LNCAP (cell line): ENCODE data around the gene CAPNS2.

Source experiments
- TF ChIP-seq, protein P1 (sequence below): fragments of 450-650 bp; IDR thresholded peaks from 2 replicates; pipeline ENCODE4 v1.5.1; 2017; ENCODE audit warnings: mild to moderate bottlenecking

The CAPNS2 gene

DNA sequence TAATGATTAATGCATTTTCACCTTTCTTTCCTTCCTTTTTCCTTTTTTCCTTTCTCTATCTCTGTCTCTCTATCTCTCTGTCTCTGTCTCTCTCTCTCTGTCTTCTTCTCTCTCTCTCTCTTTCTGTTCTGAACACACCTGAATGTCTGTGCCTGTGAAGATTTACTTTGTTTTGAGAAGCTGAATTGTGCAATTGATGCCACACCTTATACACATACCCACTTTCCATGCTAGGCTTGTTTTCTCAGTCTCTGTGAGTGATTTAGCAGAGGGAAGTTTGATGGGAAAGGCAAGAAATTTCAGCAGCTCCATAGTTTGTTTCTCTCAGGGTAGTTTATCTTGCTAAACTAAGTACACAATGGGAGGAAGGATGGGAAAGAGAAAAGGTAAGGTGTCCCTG is 9.3 kb upstream of the CAPNS2 start:
- TF ChIP-seq, protein P1, sequence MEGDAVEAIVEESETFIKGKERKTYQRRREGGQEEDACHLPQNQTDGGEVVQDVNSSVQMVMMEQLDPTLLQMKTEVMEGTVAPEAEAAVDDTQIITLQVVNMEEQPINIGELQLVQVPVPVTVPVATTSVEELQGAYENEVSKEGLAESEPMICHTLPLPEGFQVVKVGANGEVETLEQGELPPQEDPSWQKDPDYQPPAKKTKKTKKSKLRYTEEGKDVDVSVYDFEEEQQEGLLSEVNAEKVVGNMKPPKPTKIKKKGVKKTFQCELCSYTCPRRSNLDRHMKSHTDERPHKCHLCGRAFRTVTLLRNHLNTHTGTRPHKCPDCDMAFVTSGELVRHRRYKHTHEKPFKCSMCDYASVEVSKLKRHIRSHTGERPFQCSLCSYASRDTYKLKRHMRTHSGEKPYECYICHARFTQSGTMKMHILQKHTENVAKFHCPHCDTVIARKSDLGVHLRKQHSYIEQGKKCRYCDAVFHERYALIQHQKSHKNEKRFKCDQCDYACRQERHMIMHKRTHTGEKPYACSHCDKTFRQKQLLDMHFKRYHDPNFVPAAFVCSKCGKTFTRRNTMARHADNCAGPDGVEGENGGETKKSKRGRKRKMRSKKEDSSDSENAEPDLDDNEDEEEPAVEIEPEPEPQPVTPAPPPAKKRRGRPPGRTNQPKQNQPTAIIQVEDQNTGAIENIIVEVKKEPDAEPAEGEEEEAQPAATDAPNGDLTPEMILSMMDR, result no peak

DNA sequence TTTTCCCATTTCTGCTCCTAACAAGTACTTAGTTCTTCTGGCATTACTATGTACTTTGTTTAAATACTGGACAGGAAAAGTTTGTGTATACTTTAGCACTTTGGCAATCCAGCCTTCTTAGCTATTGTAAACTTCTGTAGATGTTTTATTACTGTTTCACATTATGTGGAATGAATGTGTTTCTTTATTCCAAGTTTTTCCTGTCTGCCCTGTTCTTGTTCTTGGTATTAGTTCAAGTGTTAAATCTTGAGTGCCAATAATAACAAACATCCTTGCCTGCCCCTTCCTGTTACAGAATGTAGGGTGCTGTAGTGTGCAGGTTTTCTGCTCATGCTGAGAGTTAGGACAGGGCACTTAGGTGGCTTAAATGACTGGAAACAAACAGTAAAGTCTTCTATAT is 7.3 kb upstream of the CAPNS2 start:
- TF ChIP-seq, protein P1, result no peak

DNA sequence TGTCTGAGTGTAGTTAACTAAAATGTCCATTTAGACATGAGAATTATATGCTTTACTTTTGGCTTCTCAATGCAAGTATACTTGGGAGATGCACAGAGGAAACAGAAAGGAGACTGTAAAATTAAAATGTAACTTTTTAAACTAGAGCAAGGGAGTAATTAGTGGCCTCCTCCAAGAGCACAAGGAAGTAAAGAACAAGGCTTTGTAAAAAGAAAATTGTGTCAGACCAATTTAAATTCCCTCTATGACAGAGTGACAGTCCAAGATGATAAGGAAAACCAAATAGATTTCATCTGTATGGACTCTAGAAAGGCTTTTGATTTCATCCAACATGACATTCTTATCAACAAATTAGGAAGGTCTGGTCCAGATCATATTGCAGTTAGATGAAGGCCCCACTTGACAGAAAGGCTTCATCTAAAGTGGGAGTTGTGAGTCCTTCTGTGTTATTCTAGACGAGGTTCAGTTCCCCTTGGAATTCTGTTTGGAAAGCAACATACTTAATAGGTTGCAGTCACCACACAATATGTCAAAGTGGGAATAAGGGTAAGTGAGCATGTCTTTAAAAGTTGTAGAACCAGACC is 6.5 kb upstream of the CAPNS2 start:
- TF ChIP-seq, protein P1, result no peak

DNA sequence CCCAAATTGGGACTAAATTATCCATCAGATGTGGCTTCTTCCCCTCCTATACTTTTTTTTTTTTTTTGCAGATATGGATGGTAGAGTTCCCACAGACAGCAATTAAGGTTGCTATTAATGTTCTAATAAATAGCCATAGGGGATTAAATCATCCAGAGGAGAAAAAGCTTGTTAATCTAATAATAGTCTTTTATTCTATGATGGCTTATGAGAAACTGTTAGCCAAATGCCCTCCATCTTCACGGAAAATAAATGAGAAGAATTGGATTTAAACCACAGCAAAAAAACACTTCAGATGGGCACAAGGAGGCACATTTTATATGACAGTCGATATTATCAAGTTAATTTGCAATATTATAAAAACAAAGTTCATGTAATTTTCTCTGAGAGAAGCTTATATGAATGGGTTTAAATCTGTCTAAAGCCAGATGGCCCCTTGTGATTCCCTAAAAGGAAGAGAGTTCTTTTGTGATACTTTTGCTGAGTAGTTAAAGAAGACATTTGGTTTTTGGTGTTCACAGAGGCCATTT is 5.1 kb upstream of the CAPNS2 start:
- TF ChIP-seq, protein P1, result no peak

DNA sequence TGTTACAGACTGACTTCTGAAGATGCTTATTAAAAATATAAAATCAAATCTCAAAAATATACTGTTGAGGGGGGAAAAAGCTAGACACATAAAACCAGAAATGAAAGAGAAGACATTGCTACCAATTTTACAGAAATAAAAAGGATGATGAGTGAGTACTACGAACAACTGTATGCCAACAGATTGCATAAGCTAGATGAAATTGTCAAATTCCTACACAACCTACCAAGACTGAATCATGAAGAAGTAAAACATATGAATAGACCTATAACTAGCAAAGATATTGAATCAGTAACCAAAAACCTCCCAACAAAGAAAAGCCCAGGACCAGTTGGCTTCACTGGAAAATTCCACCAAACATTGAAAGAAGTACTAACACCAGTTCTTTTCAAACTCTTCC is 3.5 kb upstream of the CAPNS2 start:
- TF ChIP-seq, protein P1, result no peak

DNA sequence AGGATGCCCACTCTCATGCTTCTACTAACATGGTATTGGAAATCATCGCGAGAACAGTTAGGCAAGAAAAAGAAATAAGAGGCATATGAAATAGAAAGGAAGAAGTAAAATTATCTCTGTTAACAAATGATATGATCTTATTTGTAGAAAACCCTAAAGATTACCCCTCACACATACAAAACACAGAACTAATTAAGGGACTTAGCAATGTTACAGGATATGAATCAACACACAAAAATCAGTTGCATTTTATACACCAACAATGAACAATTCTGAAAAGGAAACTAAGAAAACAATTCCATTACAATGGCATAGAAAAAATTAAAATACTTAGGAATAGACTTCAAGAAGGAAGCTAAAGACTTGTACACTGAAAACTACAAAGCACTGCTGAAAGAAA is 2.7 kb upstream of the CAPNS2 start:
- TF ChIP-seq, protein P1, result no peak

DNA sequence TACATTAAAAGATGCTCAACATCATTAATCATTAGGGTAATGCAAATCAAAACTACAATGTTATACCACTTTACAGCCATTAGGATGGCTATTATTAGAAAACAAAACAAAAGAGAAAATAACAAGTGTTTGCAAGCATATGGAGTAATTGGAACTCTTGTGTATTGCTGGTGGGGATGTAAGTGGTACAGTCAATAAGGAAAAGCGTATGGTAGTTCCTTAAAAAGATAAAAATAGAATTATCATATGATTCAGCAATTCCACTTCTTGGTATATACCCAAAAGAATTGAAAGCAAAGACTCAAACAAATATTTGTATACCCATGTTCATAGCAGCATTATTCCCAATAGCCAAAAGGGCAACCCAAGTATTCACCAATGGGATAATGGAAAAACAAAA is 1.4 kb upstream of the CAPNS2 start:
- TF ChIP-seq, protein P1, result no peak

DNA sequence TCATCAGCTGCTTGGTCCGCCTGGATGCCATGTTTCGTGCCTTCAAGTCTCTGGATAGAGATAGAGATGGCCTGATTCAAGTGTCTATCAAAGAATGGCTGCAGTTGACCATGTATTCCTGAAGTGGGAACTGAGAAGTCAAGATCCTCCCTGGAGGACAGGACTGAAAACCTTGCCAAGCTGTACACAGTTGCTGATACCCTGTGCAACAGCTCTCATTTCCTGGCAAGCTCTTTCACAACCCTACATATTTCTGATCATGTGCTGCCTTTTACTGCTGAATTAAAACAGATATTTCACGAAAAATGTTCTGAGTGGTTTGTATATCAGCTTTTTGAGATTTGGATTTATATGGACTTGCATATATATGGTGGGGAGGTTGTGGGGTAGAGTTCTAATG is 898 bp downstream of the CAPNS2 start:
- TF ChIP-seq, protein P1, result no peak
